ENCODE data around the gene HOXB13.
A peak's percentile ranks its signal among the peaks of the same experiment; 100 is the strongest.

The HOXB13 gene

DNA sequence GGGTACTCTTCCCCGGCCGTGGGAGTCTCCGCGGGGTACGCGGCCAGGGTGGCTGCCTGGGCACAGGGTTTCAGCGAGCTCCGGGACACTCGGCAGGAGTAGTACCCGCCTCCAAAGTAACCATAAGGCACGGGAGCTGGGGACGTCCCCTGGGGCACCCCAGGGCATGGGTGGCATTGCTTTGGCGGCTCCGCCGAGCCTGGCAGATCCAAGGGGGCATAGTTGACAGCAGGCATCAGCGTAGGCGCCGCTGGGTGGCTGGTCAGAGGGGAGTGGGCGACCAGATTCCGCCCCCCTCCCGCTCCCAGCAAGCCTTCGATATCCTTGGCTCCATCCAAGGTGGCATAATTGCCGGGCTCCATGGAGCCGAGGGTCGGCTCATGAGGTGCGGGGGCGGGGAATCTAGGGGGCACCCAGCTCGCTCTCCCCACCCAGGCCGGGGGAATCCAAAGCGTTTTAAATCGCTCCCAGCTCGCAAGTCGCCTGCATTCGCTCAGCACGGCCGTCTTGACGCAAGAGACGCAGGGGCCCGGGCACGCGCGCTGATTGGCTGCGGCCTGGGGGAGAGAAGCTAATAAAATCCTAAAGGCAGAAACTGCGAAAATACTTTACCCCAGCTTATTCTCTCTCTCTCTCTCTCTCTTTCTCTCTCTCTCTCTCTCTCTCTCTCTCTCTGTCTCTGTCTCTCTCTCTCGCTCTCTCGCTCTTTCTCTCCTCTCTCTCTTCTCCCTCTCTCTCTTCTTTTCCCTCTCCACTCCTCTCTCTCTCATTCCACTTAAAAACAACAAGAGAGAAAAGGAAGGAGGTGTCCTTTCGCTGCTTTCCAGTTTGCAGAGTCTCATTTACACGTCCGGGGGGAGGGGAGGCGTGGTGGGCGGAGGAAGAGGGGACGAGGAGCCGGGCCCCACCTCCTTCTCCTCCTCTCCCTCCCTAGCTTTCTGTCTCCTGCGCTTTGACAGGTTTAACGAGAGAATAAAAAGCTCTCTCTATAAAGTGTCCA lies at the start of gene HOXB13:
TSS of gene HOXB13 (minus strand) at position 519 of the 1,000 bp plus-strand sequence. CDS start at position 362, 157 bp downstream.
- DNase-seq (ENCODE audit: low read depth): peak; percentile 22

DNA sequence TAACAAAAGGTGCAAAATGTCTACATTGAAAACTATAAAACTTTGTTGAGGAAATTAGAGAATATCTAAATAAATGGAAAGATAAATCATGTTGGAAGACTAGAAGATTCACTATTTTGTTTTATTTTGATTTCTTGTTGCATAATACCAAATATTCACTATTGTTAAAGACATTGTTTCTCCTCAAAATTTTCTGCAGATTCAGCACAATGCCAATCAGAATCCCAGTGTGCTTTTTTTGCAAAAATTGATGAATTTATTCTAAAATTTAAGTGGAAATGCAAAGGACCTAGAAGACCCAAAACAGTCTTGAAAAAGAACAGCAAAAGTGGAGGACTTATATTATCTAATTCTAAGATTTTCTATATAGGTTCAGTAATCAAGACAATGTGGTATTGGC lies 48.1 kb upstream of the HOXB13 start:
- DNase-seq (ENCODE audit: low read depth): no peak

DNA sequence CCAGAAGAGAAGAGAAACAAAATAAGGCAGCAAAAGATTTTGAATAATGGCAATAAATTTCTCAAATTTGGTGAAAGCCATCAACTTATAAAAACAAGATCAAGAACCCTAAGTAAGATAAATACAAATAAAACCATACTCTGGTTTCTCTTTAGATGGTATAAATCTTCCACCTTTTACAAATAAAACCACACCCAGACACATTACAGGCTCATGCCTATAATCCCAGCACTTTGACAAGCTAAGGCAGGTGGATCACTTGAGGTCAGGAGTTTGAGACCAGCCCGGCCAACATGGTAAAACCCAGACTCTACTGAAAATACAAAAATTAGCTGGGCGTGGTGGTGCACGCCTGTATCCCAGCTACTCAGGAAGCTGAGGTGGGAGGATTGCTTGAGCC lies 44.7 kb upstream of the HOXB13 start:
- DNase-seq (ENCODE audit: low read depth): no peak

DNA sequence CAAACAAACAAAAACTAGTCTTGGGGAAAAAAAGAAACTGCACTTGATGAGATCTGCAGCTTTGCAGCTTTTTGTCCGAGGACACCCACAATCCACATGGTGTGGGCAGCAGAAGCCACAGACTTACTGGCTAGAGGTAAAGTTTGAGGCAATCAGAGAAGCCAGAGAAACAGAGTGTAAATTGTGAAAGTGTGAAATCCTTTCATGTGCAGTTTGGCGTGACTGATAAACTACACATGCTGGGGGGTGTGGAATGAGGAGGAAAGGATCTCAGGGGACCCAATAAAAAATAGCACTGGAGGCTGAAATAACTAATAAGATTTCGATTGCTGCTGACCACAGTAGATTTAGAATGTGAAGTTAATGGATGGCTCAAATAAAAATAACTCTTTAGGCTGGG lies 42.4 kb upstream of the HOXB13 start:
- no peak for DNase-seq (ENCODE audit: low read depth)

DNA sequence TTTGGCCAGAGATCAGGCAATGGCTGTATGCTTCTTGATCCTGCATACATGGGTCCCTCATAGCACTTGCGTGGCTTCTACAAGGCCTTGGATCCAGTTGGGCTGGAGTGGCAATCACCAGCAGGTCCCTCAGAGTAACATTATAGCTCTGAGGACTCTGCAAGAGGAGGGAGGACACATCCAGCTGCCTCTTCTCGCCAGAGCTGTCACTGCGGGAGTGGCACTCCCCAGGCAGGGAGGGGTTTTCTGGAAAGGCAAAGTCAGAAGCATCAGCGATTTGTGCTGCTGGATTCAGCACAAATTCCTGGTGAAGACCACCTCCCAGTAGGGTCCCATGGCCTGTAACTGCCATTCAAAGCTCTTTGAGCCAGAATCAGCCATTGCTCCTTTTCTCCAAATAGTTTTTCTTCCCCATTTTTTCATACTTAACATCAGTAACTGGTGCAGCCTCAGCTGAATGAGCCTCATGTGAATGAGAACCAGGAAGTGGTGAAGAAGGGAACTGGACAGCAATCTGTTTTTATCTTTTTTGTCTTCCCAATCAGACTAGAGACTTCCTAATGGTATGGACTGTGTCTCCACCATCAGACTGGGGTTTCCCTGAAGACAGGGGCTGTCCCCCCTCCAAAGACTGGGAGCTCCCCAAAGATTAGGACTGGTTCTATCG lies 40.6 kb upstream of the HOXB13 start:
- DNase-seq (ENCODE audit: low read depth): no peak

DNA sequence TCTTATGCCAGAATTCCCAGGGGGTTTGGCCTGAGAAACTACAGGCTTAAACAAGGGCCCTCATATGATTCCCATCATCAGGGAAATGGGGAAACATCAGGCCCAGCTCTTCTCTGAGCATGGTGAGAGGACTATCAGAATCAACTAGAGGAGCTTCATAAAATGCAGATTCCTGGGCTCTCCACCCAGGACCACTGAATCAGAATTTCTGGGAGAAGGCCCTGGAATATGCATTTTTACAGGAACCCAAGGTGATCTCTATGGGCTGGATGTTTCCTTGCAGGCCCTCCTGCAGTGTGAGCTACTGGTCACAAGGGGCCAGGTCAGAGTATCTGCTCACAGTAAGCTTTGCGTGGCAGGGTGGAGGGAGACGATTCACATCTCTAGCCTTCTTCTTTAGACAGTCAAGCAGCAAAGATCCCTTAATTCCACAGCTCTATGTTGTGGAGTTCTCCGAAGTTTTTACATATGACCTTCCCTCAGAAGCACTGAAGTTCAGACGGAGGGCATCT lies 38.8 kb upstream of the HOXB13 start:
- no peak for DNase-seq (ENCODE audit: low read depth)

DNA sequence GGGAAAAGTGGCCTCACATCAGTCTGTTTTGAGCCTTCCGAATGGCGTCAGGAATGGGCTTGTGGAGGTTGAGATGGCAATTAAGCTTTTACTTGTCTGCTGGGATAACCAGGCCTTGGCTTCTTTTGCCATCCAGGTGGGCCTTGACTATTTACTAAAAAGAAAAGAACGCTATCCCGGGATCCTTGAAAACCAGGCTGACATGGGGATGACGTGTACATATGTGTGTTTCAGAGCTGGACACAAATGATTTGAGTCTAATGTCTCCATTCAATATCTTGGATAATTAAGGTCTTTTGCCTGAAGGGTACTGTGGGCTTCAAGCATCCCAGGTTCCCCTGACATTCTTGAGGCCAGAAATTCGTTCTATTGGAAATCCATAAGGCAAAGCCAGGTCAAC lies 32.6 kb upstream of the HOXB13 start:
- no peak for DNase-seq (ENCODE audit: low read depth)

DNA sequence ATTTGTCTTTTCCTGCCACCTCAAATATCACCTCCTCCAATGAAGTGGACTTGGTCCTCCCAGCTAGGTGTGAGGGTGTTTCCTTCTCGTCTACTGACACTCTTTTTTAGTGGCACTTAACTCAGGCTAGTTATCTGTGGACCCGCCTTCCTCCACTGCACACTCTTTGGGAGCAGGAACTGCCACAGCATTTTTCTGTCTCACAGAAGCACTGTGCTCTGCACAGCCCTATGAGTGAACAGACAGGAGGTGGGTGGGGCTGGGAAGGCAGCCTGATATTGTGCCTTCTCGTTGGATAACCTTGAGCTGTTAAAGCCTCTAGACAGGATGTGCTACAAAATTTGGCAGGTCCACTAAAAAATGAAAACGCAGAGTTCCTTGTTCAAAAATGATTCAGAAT lies 31.9 kb upstream of the HOXB13 start:
- DNase-seq (ENCODE audit: low read depth): no peak

DNA sequence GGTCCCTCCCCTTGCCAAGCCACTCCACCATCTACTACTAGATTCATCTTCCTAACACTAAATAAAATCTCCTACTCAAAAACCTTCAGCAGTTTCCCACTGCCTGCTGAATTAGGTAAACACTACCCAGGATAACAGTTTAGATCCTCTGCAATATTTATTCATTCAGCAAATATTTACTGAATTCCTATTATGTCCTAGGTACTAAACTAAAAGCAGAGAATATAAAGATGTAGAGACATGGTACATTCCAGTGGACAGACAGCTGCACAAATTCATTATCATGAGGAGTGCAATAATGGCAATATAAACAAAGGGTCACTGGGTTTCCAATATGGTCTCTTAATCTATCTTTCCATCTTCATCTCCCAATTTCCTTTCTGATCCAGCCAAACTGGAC lies 30.7 kb upstream of the HOXB13 start:
- DNase-seq (ENCODE audit: low read depth): no peak

DNA sequence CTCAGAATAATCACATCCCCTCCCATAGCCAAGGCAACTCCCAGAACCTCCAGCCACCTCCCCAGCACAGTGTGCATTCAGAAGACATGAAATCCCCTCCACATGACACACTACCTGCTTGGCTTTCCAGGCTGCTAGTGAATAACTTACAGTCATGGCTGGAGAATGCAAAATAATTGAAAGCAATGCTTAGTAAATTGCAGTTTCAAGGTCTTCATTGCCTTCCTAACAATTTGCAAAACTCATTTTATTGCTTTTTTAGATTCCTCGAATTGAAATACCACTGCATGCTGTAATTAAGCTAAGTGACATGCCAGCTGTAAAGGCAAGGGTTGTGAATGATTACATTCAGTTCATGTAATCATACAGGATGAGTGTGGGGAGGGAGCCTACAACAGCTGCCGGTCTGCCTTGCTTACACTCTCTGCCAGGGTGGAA lies 29.0 kb upstream of the HOXB13 start:
- no peak for DNase-seq (ENCODE audit: low read depth)

DNA sequence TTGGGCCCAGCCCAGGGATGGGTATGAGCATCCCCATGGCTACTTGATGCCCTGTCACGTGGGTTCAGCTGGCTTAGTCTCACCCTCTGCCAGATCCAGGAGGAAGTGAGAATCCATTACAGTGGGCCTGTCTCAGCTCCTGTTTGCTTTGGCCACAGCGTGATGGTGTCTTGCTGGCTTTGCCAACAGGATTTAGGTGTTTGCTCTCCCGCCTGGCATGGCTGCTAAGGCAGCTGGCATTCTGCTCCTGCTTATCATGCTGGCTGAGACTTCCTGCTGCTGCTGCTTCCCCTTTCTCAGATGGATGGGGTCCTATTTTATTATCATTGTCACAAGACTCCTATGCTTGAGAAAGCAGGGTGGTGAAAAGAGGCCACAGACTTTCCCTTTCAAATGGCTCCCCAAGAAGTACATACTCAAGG lies 28.3 kb upstream of the HOXB13 start:
- DNase-seq (ENCODE audit: low read depth): no peak

DNA sequence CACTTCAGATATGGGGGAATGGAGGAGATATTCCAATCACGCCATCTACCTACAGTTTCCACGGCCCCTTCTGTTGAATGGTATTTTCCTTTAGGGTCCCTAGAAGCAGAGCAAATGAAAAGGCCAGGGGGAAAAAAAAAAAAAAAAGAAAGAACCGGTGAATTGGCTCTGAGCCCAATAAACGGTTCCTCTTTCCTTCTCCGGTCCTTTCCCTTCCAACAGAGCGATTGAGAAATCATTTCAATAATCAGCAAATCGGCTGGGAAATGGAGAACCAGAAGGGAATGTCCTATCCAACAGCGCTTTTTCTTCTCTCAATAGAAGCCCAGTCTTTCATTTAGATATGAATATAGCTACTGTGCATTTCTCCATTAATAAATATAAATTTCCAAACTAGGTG lies 26.8 kb upstream of the HOXB13 start:
- no peak for DNase-seq (ENCODE audit: low read depth)

DNA sequence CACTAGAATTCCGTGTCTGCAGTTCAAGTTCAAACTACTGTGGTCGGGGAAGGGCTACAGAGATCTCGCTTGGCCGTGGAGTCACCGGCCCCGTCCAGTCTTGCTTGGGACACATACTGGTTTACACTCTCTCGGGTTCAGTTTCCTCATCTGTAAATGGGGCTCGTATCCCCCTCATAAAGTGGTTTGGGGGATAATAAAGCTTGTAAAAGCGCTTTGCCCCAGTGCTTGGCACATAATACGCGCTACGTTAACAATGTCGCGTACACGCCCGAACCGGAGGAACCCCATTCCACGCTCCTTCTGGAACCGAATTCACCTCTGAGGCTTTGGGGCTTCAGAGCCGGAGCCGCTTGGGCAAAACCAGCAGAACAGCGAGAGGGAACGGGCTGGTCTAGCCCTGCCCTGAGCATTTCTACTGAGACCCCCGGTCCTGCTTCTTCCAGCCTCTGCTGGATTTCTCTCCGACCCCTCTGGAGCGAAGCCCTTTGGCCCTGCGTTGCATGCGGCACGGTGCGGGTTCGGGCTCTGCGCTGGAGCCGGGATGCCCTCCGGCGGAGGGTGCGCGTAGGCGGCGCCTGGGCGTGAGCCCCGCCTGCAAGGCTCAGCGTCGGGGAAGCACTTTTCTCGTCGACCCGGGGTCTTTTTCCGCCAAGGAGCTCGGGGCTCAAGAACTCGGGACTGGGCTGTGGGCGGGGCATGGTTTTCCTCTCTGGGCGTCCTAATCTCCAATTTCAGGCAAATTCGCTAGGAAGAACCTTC lies 26.1 kb upstream of the HOXB13 start:
- no peak for DNase-seq (ENCODE audit: low read depth)

DNA sequence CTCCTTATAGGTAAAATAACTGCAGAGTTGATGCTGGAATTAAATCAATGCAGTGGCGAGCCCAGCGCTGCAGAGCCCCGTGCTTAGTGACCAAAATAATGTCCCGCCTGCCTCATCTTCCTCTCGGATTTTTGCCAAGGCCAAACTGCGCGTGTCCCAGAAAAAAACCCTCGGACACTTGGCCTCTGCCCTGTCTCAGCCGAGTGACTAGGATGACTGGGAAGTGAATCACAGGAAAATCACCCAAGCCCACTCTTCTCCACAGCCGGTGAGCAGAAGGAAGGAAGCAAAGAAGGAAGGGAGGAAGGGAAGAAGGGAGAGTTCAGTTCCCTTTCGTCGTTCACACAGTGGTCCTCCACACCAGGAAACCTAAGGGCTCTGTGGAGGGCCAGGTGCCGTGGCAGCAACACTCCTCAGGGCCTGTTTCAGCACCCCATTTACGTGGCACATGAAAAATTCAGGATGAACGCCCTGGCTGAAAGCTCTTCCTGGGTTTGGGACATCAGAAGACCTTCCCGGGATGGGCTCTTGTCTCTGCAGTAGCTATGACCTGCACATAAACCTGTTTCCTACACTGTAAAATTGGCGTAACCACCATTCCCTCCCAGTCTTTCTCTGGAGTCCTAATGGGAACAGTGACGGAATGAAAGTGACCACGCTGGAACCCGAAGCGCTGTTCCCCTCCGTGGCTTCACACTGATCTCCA lies 25.4 kb upstream of the HOXB13 start:
- no peak for DNase-seq (ENCODE audit: low read depth)

DNA sequence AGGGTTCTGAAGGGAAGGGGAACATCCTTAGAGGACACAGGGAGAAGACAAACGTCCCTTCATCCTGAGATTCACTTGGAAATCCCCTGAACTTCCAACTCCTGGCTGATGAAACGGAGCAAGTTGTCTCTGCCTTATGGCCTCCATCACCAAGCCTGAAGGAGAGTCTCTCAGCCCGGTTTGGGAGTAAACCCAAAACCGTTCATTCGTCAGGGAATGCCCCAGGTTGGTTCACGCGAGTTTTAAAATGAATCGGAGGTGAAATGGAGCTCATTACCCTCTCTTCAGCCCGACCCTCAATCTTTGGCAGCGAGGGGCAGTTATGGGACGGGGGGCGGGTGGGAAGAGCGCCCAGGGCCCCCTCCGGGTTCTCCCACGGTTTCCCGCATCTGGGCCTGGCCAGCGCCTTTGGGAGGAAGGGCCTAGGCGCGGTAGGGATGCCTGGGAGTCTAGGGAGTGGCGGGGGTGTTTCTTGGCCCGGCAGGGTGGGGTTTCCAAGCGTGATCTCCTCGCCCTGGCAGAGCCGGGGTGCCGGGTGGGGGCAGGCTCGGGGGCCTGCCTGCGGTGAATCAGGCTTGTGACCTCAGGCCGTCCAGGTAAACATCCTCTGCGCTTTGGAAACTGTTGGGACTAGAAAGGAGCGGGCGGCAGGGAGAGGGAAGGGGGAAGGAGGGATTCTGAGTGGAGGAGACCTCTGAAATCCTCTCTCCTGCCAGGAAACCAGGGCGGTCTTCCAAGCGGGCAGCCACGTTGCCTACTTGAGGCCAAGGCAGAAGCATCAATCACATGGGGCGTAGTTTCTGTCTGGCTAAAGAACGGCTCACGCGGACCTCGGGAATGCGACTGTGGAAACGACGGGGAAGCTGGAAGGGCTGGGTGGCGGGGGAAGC lies 24.1 kb upstream of the HOXB13 start:
- DNase-seq (ENCODE audit: low read depth): no peak

DNA sequence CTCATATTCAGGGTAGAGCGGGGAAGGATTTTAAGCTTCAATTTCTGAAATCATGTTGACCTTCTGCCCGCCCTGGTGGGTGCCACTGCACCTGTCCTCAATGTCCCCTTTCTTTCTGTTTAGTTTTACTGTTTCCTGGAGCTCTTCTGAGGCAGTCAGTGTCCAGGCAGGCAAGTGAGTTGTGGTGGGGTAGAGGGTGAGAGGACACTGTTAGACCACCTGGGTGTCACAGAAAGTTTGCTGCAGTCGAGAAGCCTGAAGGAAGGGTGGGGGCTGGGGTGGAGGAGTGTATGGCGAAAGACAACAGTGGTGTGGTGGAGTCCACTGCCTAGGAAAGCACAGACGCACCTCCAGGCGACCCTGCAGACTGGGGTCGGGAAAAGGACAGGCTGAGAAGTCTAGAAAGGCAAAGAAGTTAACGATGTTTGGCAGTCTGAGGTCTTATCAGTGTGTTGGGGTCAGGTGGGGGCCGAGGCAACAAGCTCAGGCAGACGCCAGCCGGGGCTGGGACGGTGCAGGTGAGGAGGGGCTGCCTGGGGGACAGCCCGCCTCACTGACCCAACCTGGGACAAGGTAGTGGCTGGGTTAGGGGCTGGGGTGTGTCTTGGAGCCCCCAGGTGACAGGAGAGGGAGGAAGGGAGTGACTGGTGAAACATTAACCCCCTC lies 23.3 kb upstream of the HOXB13 start:
- no peak for DNase-seq (ENCODE audit: low read depth)

DNA sequence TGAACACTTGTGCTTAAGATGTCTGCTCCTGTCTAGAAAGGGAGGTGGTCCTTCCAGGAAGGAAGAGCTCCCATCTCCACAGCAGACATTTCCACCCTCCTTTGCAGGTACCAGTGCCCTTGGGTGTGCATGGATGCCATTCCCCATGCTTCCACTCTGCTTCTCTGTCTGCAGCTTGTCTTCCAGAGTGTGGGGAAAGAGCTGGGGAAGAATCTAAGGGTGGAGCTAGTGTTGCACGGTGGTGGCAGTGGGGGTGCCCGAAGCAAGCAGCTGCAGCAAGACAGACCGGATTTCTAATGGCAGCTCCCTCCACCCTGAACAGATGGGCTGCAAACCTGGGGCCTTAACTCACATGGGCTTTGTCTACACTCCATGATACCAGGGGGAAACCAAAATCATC lies 22.6 kb upstream of the HOXB13 start:
- no peak for DNase-seq (ENCODE audit: low read depth)

DNA sequence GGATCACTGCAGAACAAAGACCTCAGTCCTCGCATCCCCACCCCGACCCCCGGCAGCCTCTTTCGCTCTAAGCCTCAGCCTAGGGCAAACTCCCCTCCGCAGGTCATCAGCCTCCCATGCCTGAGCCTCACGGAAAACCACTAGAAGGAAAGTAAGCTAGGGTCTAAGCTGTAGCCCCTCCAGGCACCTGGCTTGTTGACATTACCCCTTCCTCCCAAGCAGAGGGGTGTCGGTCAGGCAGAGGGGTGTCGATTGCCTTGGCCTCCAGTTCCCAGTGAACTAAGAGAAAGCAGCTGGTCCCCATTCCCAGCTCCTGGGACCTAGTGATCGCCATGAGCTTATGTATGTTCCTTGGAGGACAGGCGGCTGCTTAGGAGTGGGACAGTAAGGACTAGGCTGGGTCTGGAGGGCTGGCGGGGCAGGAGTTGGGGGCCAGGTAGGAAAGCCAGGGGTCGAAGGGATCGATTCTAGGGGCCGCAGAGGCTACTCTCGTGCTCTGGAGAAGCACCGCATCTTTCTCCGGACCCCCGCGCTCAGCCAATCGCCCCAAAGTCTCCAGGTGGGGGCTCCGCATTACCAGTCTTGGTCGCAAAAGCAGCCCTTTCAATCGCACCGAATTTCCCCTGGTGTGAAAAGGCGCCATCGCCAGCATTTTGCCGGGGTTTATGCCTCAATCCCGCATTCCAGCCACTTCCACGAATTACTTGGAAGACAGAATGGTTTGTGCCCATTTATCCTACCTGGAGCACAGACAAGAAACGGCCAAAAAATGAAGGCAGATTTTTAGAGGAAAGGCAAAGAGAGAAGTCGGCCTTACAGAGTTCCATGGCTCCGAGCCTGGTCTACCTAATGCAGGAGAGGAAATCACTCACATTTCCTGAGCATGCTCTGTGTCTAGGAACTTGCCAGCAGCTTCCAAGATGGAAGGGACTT lies 21.3 kb upstream of the HOXB13 start:
- no peak for DNase-seq (ENCODE audit: low read depth)
